HG03571 (cell line): Measurements from ENCODE around the gene MACF1.
"Not testable (repeated sequence)": the region's sequence is repeated elsewhere in the genome, so short reads cannot be mapped to it uniquely, and the experiment has no call there.

Experiments used
- ATAC-seq: cut with Tn5 transposase; IDR thresholded peaks from one replicate; pipeline ENCODE4 v1.9.1; 2021; ENCODE audit not compliant: unreplicated experiment

Gene MACF1, protein sequence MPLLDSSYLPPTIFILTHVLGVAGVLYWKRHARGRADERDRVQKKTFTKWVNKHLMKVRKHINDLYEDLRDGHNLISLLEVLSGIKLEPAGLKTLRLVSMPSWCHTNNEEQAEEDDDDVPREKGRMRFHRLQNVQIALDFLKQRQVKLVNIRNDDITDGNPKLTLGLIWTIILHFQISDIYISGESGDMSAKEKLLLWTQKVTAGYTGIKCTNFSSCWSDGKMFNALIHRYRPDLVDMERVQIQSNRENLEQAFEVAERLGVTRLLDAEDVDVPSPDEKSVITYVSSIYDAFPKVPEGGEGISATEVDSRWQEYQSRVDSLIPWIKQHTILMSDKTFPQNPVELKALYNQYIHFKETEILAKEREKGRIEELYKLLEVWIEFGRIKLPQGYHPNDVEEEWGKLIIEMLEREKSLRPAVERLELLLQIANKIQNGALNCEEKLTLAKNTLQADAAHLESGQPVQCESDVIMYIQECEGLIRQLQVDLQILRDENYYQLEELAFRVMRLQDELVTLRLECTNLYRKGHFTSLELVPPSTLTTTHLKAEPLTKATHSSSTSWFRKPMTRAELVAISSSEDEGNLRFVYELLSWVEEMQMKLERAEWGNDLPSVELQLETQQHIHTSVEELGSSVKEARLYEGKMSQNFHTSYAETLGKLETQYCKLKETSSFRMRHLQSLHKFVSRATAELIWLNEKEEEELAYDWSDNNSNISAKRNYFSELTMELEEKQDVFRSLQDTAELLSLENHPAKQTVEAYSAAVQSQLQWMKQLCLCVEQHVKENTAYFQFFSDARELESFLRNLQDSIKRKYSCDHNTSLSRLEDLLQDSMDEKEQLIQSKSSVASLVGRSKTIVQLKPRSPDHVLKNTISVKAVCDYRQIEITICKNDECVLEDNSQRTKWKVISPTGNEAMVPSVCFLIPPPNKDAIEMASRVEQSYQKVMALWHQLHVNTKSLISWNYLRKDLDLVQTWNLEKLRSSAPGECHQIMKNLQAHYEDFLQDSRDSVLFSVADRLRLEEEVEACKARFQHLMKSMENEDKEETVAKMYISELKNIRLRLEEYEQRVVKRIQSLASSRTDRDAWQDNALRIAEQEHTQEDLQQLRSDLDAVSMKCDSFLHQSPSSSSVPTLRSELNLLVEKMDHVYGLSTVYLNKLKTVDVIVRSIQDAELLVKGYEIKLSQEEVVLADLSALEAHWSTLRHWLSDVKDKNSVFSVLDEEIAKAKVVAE (N-terminal part only)

DNA sequence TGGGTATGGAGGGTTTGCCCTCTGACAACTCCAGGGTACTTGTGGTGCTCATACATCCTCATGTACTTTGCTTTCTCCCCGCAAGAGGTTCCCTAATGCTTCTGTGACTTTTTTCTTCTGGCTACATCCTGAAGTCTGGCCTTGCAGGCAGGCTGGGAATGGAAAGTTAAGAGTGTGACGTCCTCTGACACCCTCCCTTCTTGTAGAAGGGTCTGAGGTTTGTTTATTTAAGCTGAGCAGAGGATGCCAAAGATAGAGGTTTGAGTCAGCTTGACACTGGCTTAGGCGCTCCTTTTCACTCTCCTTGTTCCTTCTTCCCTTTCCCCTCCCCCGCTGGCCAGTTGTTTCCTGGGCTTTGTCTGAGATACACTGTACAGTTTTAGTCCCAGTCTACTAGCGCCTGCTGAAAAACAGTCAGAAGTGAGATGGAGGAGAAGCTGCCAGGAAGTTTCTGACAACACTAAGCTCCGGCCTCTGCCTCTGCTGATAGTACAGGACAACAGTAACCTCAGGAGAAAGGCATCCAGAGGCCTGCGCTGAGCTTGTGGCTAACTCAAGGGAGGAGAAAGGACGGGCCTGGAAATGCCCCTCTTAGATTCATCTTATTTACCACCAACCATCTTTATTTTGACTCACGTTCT lies at the start of gene MACF1:
Gene MACF1, plus strand, starts transcription at position 255 of the 641 bp plus-strand sequence. Its CDS starts 328 bp downstream, at position 583.
- ATAC-seq: no peak

DNA sequence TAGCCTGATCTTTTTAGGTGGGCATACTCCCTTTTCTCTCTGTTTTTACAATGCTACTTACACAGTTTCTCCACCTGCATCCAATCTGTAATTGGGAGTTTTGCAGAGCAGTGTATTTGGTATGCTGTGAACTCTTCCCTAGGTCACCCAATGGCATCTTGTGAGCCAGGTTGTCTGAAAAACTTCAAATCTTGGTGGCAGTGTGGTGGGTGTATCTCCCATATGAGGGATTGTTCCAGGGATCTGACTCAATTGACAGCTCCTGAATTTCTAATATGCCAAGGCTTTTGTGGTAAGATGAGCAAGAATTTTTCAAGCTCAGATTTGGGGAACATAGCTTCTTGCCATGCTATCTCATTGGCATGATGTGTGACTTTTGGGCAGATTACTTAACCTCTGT lies 47.2 kb upstream of the MACF1 start:
- no peak for ATAC-seq

DNA sequence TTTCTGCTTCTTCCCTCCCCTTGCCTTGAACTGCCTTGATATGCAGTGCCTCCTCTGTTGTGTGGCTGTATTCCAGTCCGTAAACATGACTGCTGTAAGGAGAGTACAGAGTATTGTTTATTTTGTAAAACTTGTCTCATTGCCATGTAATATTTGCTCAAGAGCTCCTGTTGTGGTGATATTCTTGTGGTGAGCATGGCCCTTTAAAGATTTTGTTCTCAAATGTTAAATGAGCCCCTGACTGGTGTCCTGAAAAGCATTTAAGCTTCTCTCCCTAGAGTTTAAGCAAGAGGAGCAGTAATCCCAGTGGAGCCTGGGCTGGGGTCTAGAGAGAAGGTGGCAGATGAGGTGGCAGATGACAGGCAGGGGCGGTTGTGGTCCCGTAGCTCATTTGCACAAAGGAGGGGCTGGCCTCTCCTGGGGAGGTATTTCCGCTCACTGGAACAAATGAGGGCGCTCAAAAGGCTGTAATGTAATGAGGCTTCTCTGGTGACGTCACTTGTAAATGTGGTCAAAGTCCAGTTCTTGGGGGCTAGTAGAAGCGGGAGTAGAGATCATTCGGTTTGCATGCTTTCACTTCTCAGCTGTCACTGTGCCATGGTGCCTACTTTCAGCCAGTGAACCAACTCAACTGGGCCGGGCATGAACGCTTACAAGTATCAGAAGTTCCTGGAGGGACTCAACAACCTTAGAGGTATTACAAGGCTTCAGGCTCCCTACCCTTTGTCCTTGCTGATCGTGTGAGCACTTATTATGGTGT lies 46.0 kb upstream of the MACF1 start:
- no peak for ATAC-seq

DNA sequence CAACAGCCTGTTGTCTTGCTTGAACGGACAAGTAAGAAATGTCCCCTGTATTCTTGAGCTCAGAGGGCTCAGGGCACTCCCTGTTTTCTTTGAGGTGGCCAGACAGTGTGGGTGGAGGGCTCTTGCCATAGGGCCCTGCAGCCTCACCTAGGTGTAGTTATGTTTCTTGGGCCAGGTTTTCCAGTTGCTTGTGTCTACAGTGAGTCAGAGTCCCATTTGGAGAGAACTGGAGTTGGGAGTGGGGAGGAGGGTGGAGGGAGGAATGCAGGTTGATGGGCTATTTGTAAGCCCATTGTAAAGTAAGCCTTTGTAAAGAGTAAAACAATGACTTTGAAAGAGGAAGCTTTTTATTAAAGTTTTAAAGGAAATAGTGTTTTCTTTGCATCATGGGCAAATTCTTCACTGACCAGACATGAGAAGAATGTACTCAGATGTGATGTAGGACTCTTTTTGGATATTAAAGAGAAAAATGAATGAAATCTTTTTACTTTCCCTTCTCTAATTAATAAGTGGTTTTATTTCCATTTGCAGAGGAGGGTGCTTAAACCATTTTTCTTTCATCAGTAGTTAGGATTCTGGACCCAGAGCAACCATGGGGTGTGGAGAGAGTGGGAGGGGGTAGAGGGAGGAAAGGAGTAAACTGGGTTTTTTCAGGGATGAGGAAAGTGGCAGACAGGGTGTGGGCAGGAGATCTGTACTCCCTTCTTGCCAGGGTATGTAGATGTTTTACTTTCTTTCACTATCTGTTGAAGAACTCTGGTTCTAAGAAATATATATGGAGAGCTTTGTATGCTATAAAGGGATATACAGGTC lies 45.1 kb upstream of the MACF1 start:
- no peak for ATAC-seq

DNA sequence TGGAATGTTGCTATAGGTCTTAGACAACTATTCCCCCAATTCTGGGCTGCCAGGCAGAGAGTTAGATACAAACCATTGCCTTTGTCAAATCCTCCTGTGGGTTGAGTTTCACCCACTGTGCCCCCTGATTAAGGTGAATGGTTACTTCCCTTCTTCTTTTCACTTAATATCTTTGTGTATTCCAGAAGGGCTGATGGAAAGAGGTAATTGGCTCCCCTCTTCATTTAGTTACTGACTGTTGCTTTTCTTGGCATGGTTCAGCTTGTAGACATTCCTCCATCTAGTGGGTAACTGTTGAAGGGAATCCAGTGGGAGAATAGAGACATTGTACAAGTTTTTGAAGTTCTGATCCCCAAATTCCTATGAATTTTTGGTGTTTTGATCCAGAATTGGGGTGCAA lies 43.8 kb upstream of the MACF1 start:
- ATAC-seq: no peak

DNA sequence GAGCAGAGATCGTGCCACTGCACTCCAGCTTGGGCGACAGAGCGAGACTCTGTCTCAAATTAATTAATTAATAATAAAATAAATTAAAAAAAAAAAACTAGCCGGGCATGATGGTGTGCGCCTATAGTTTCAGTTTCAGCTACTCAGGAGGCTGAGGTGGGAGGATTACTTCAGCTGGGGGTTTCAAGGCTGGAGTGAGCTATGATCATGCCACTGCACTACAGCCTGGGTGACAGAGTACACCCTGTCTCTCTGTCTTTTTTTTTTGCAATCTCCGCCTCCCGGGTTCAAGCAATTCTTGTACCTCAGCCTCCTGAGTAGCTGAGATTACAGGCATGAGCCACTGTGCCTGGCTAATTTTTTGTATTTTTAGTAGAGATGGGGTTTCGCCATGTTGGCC lies 42.7 kb upstream of the MACF1 start:
- ATAC-seq: not testable (repeated sequence)

DNA sequence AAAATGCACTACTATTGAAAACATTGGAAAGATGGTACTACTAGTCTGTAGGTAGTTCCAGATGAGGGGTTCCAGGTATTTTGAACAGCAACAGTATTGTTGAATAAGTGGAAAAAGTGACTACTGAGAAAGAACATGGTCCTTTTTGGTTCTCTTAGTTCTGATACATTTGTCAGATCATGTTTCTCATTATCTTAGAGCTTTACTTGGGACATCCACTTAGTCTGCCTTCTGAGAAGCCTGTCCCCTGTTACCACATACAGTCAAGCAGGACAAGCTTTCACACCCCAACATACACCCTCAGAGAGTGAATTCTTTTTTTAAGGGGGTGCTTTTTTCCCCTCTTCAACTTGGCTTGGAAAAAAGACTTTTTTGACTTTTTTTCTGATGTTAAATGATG lies 41.0 kb upstream of the MACF1 start:
- ATAC-seq: no peak

DNA sequence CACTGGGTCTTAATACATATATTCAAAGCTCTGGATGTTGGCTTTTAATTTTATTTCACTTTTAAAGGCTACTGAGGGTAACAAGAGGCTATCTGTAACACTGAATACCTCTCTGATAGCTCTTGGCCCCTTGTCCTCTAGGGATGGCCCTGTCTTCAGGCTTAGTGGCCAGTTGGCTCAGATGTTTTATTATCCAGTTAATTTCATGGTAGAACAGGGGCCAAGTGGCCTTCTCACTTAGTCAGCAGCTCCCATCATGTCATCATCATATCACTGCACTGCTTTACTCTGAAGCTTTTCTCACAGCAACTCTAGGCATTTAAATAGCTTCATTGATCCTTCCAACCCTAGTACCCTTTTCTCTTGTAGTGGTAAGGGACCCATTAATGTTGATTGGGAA lies 40.2 kb upstream of the MACF1 start:
- ATAC-seq: no peak

DNA sequence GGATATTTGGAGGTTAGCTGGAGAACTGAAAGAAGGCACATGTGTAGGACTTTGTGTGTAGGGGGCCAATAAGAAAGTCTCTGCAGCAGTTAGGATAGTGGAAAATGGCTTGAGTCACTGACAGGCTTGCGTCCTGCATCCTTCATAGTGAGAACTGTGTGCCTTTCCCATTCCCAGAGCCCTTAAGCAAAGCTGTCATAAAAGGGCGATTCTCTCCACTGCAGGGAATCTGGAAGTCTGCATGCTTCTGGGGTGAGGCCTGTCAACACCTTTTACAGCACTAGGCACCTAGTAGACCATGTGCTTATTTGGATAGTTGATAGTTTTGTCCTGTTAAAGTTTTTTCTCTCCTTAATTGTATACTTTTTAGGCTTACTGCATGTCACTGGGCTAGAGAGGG lies 39.4 kb upstream of the MACF1 start:
- no peak for ATAC-seq

DNA sequence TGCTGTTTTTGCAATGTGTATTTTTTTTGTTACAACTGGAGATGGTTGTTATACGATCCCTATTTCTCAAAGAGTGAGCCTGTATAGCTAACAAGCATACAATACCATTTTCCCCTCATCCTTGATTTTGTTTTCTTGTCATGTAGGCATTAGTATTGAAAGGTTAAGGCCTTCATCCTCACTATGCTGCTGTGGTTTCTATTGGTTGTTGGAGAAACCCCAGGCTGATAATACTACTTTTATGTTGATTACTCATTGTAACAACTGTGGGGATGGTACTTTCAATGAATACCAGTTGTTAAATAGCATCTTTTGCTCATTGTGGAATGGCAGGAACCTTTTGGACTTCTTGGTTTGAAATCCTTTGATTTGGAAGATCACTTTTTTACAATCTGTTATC lies 39.0 kb upstream of the MACF1 start:
- ATAC-seq: no peak

DNA sequence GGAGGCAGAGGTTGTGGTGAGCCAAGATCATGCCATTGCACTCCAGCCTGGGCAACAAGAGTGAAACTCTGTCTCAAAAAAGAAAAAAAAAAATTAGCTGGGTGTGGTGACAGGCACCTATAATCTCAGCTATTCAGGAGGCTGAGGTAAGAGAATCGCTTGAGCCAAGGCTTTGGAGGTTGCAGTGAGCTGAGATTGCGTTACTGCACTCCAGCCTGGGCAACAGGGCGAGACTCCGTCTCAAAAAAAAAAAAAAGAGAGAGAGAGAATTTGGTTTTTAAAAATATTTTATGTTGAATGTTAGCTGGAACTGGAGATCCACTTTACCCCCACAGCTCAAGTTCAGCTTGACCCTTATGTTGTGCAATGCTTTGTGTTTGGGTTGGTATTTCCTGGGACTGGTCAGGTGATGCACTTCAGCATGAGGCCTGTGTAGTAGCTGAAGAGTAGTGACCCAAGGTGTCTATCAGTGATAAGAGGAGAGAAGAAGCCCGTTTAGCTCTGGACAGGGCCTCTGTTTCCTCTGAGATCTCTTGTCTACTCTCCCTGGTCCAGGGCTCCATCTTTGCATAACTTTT lies 36.8 kb upstream of the MACF1 start:
- ATAC-seq: no peak

DNA sequence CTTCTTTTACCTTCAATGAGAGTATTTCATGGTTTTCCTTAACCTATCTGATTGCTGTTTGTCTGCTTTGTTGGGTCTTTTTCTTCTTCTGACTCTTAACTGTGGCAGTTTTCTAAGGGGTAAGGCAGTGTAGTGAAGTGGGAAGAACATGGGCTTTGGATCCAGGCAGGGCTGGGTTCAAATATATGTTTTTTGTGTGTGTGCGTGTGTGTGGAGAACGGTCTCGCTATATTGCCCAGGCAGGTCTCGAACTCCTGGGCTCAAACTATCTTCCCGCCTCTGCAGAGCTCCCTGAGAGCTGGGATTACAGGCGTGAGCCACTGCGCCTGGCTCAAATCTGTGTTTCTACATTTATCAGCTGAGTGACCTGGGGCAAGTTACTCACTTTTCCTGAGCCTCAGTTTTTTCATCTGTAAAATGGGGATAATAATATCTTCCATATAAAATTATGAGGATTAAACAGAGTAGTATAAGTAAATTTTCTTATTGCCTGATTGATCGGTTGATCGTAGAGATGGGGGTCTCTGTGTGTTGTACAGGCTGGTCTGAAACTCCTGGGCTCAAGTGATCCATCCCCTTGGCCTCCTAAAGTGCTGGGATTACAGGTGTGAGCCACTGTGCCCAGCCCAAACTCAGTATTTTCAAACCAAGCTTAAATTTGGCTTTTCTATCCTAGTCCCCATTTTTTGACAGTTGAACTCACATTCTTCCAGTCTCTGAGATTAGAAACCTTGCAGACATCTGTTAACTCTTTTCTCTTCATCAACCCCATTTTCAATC lies 36.0 kb upstream of the MACF1 start:
- no peak for ATAC-seq

DNA sequence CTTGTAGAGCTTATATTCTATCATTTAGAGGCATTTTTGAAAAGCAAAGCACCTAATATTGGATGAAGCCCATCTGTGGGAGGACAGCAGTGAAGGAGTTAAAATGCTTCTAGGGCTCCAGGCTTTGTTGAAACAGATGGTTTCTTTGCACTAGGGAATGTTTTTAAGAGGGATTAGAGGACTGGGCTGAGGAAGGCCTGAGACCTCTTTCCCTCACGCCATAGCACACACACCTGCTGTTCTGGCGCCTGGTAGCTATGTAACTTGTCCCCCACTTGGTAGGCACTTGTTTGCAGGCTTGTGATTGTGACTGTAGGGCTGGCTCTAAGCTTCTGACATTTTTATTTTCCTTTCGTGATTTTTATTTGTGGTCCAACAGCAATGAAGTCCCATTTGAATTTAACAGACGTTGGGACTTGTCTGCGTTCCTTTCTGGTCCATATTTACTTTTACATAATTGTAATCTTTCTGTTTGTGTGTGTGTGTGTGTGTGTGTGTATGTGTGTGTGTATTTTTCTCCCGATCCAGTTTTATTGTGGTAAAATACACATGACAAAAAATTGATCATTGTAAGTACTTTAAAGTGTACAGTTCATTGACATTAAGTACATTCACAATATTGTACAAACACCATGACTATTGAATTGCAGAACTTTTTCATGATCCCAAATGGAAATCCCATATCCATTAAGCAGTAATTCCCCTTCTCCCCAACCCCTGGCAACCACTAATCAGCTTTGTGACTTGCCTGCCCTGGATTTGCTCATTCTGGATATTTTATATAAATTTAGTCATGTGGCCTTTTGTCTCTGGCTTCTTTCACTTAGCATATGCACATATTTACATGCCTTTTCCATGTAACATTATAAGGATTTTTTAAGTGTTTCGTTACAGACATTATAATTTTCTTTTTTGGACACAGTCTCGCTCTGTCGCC lies 33.5 kb upstream of the MACF1 start:
- no peak for ATAC-seq

DNA sequence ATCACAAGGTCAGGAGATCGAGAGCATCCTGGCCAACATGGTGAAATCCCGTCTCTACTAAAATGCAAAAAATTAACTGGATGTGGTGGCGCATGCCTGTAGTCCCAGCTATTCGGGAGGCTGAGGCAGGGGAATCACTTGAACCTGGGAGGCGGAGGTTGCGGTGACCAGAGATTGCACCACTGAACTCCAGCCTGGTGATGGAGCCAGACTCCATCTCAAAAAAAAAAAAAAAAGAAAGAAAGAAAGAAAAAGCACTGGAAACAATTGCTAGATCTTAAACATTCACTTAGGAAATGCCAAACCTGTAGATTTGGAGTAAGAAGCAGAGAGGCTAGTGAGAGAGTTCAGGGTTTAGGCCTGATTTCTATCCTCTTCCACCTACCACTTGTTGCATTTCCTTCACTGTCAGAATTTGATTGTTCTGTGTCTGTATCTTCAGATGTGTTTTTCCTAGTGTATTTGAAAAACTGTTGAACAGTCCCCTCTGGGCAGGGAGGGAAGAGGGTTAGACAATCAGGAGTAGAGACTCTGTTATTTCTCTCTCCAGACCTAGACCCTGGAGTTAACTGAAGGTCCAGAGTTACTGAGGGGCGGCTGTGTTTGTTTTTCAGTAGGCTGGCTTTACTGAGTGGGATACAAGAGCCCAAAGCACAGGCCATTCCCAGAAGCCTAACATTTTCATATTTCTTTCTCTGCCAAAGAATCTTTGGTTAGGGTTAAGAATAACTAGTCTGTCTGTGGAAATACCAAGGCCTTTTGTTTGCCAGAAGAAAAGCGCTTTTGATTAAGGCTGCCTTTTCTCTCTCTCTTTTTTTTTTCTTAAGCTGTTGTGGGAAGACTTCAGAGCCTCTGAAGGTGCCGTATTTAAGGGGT lies 31.1 kb upstream of the MACF1 start:
- ATAC-seq: no peak

DNA sequence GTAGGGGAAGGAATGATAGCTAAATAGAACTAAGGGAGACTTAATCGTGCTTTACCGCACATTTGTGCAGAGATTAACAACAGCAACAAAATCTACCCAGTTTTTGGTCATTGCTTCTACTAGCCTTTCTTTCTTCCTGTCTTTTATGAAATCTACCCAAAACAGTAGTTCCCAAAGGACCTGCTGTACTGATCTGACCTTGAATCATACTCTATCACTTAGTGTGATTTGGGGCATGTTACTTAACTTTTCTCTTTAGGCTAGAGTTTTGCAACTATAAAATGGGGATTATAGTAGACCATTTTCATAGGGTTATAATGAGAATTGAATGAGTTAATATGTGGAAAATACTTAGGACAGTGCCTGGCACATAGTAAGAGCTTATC lies 30.5 kb upstream of the MACF1 start:
- ATAC-seq: no peak

DNA sequence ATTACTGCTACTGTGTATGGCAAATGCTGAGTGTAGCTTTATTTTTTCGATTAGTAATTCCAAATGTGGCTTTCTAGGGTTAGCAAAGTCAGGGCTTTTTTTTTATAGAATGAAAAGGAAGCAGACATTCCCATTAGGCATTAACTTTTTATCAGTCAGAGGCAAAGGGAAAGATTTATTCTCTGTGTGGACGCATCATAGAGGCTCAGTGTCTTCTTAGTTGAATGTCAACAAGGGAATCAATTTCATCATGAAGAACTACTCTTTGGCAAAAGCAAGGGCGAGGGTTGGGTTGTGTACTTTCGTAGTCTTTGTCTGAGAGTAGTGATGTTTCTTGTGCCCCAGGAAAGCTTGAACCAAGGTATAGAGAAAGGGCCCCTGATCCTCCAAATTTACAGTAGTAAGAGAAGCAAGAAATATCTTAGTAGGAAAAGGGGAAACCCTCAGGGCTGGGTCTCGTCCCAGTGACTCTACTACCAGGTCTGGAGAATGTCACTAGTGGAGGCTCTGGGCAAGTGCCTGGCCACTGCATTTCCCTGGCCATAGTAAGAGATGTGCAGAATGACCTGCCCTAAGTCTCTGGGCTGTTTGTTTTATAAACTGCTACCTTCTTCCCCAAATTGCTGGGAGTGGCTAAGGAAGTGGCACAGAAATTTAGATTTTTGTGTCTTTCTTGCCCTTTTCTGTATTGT lies 30.0 kb upstream of the MACF1 start:
- no peak for ATAC-seq
